ENCODE measurements around the gene GPC6.

Gene GPC6

GRCh38 chr13:94020426-94020825, 793.8 kb downstream of the GPC6 start:
- DNase-seq (ENCODE audit: extremely low spot score), result no peak
- TF ChIP-seq BHLHE40 (IDR thresholded peaks at IDR 0.05; ENCODE audit: borderline replicate concordance), result no peak
- no peak for TF ChIP-seq HDGF (IDR thresholded peaks at IDR 0.05; ENCODE audit: borderline replicate concordance)
- no peak for TF ChIP-seq LEF1 (IDR thresholded peaks at IDR 0.05; ENCODE audit: borderline replicate concordance)
- no peak for TF ChIP-seq L3MBTL2 (conservative IDR thresholded peaks at IDR 0.05)
- no peak for TF ChIP-seq SUZ12 (IDR thresholded peaks at IDR 0.05)
- no peak for TF ChIP-seq NFRKB (IDR thresholded peaks at IDR 0.05)
- TF ChIP-seq ELF4 (IDR thresholded peaks at IDR 0.05), result no peak
- no peak for TF ChIP-seq SP1 (IDR thresholded peaks at IDR 0.05)
- CTCF ChIA-PET, result interaction anchor here (0.6 kb wide), 1 partner anchor 529 kb away, joined by 3 read pairs; no protein-coding TSS in a partner anchor
- POLR2A ChIA-PET, result no interaction called here

GRCh38 chr13:94020833-94021232, 794.2 kb downstream of the GPC6 start:
- TF ChIP-seq, protein P1, sequence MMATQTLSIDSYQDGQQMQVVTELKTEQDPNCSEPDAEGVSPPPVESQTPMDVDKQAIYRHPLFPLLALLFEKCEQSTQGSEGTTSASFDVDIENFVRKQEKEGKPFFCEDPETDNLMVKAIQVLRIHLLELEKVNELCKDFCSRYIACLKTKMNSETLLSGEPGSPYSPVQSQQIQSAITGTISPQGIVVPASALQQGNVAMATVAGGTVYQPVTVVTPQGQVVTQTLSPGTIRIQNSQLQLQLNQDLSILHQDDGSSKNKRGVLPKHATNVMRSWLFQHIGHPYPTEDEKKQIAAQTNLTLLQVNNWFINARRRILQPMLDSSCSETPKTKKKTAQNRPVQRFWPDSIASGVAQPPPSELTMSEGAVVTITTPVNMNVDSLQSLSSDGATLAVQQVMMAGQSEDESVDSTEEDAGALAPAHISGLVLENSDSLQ (IDR thresholded peaks at IDR 0.05), result no peak
- TF ChIP-seq L3MBTL2 (conservative IDR thresholded peaks at IDR 0.05), result no peak
- TF ChIP-seq CTBP1 (IDR thresholded peaks at IDR 0.05; ENCODE audit: borderline replicate concordance), result no peak
- no peak for TF ChIP-seq BHLHE40 (IDR thresholded peaks at IDR 0.05; ENCODE audit: borderline replicate concordance)
- no peak for TF ChIP-seq NFRKB (IDR thresholded peaks at IDR 0.05)
- no peak for TF ChIP-seq SUZ12 (IDR thresholded peaks at IDR 0.05)
- TF ChIP-seq TARDBP (IDR thresholded peaks at IDR 0.05), result no peak
- TF ChIP-seq SP1 (IDR thresholded peaks at IDR 0.05), result no peak
- TF ChIP-seq ARNT (IDR thresholded peaks at IDR 0.05), result no peak
- CTCF ChIA-PET, result no interaction called here
- POLR2A ChIA-PET, result no interaction called here
- no peak for DNase-seq (ENCODE audit: extremely low spot score)

- DNase-seq (ENCODE audit: extremely low spot score), result no peak
- CTCF ChIA-PET, result no interaction called here
- TF ChIP-seq L3MBTL2 (conservative IDR thresholded peaks at IDR 0.05), result no peak
- no peak for TF ChIP-seq BHLHE40 (IDR thresholded peaks at IDR 0.05; ENCODE audit: borderline replicate concordance)
- no peak for TF ChIP-seq ELF4 (IDR thresholded peaks at IDR 0.05)
- no peak for TF ChIP-seq TARDBP (IDR thresholded peaks at IDR 0.05)
- no peak for TF ChIP-seq FOXK2 (IDR thresholded peaks at IDR 0.05)
- no peak for TF ChIP-seq FOXM1 (IDR thresholded peaks at IDR 0.05; ENCODE audit: borderline replicate concordance)
- TF ChIP-seq SUZ12 (IDR thresholded peaks at IDR 0.05), result no peak
- TF ChIP-seq, protein P1 (IDR thresholded peaks at IDR 0.05), result no peak
- TF ChIP-seq NFRKB (IDR thresholded peaks at IDR 0.05), result no peak
- no peak for TF ChIP-seq CTBP1 (IDR thresholded peaks at IDR 0.05; ENCODE audit: borderline replicate concordance)
- no peak for TF ChIP-seq HDGF (IDR thresholded peaks at IDR 0.05; ENCODE audit: borderline replicate concordance)
- TF ChIP-seq ARNT (IDR thresholded peaks at IDR 0.05), result no peak
- no peak for TF ChIP-seq ZNF384 (IDR thresholded peaks at IDR 0.05)
- TF ChIP-seq SP1 (IDR thresholded peaks at IDR 0.05), result no peak
- no peak for TF ChIP-seq LEF1 (IDR thresholded peaks at IDR 0.05; ENCODE audit: borderline replicate concordance)
- POLR2A ChIA-PET, result no interaction called here
These were observed 801.6 kb downstream of the GPC6 start for GRCh38 chr13:94028234-94028633.

GRCh38 chr13:94028650-94029049, 802.0 kb downstream of the GPC6 start:
- no peak for DNase-seq (ENCODE audit: extremely low spot score)
- TF ChIP-seq FOXA1 (IDR thresholded peaks at IDR 0.05) (no peak), ZNF384 (IDR thresholded peaks at IDR 0.05) (no peak), SP1 (IDR thresholded peaks at IDR 0.05) (no peak), SUZ12 (IDR thresholded peaks at IDR 0.05) (no peak), ELF4 (IDR thresholded peaks at IDR 0.05) (no peak), LEF1 (IDR thresholded peaks at IDR 0.05; ENCODE audit: borderline replicate concordance) (no peak), HDGF (IDR thresholded peaks at IDR 0.05; ENCODE audit: borderline replicate concordance) (no peak), BHLHE40 (IDR thresholded peaks at IDR 0.05; ENCODE audit: borderline replicate concordance) (no peak)
- TF ChIP-seq, protein P1 (IDR thresholded peaks at IDR 0.05), result no peak
- CTCF ChIA-PET, result no interaction called here
- POLR2A ChIA-PET, result no interaction called here

- ChIA-PET POLR2A (no interaction called here), CTCF (no interaction called here)
- no peak for DNase-seq (ENCODE audit: extremely low spot score)
These were observed 804.0 kb downstream of the GPC6 start for GRCh38 chr13:94030415-94031119.

More at GRCh38 chr13:94030415-94031119, 804.0 kb downstream of the GPC6 start:
- TF ChIP-seq HDGF (IDR thresholded peaks at IDR 0.05; ENCODE audit: borderline replicate concordance), result no peak
- TF ChIP-seq L3MBTL2 (conservative IDR thresholded peaks at IDR 0.05), result no peak
- no peak for TF ChIP-seq FOXM1 (IDR thresholded peaks at IDR 0.05; ENCODE audit: borderline replicate concordance)
- no peak for TF ChIP-seq FOXK2 (IDR thresholded peaks at IDR 0.05)
- no peak for TF ChIP-seq SUZ12 (IDR thresholded peaks at IDR 0.05)
- TF ChIP-seq, protein P1 (IDR thresholded peaks at IDR 0.05), result no peak
- no peak for TF ChIP-seq FOXA1 (IDR thresholded peaks at IDR 0.05)
- TF ChIP-seq ZNF384 (IDR thresholded peaks at IDR 0.05), result no peak
- no peak for TF ChIP-seq CTBP1 (IDR thresholded peaks at IDR 0.05; ENCODE audit: borderline replicate concordance)
- TF ChIP-seq LEF1 (IDR thresholded peaks at IDR 0.05; ENCODE audit: borderline replicate concordance), result no peak
- TF ChIP-seq BHLHE40 (IDR thresholded peaks at IDR 0.05; ENCODE audit: borderline replicate concordance), result no peak
- no peak for TF ChIP-seq TARDBP (IDR thresholded peaks at IDR 0.05)
- no peak for TF ChIP-seq NFRKB (IDR thresholded peaks at IDR 0.05)
- TF ChIP-seq ELF4 (IDR thresholded peaks at IDR 0.05), result no peak
